Measurements from ENCODE around the gene RSBN1.

The RSBN1 gene

DNA sequence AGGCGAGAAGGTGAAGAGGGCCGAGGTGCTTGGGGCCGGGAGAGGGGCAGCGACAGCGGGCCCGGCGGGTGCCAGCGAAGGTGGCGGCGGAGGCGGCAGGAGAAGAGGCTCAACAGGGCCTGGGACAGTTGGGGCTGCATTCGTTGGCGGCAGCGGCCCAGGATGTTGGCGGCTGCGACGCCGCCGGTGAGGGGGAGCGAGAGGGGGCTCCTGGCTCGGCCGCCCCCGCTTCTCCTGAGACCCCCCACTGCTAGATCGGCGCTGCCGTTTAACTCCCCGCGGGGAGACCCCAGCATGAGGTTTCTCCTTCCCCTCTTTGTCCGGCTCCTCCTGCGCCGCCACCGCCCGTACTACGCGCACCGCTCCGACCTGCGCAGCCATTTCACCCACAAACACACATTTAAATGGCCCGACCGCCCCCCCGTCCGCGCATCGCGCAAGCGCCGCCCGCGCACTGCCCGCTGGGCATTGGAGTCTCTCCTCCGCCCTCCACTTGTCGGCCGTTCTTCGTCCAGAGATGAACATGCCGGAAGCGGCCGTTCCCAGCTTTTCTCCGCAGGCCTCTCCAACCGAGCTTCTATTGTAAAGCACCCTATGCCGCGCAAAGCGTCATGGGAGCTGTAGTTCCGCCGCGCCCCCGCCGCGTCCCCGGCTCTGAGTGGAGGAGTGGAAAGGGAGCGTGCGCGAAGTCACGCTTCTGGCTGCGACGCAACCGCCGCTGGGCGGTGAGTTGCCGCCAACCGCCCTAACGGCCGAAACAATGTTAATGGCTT is at the start of gene RSBN1 (continued):
- TF ChIP-seq, protein P1, sequence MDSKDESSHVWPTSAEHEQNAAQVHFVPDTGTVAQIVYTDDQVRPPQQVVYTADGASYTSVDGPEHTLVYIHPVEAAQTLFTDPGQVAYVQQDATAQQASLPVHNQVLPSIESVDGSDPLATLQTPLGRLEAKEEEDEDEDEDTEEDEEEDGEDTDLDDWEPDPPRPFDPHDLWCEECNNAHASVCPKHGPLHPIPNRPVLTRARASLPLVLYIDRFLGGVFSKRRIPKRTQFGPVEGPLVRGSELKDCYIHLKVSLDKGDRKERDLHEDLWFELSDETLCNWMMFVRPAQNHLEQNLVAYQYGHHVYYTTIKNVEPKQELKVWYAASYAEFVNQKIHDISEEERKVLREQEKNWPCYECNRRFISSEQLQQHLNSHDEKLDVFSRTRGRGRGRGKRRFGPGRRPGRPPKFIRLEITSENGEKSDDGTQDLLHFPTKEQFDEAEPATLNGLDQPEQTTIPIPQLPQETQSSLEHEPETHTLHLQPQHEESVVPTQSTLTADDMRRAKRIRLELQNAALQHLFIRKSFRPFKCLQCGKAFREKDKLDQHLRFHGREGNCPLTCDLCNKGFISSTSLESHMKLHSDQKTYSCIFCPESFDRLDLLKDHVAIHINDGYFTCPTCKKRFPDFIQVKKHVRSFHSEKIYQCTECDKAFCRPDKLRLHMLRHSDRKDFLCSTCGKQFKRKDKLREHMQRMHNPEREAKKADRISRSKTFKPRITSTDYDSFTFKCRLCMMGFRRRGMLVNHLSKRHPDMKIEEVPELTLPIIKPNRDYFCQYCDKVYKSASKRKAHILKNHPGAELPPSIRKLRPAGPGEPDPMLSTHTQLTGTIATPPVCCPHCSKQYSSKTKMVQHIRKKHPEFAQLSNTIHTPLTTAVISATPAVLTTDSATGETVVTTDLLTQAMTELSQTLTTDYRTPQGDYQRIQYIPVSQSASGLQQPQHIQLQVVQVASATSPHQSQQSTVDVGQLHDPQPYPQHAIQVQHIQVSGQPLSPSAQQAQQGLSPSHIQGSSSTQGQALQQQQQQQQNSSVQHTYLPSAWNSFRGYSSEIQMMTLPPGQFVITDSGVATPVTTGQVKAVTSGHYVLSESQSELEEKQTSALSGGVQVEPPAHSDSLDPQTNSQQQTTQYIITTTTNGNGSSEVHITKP (tag by site-specific recombination; IDR thresholded peaks at IDR 0.05): peak; percentile 88
- TF ChIP-seq GLIS1 (tag by site-specific recombination; IDR thresholded peaks at IDR 0.05): peak; percentile 9; the same call in 1 of the 2 replicates
- TF ChIP-seq ZSCAN30 (tag by site-specific recombination; IDR thresholded peaks at IDR 0.05): peak; percentile 41
- TF ChIP-seq ZNF549 (tag by site-specific recombination; IDR thresholded peaks at IDR 0.05): no peak
- TF ChIP-seq, protein P2, sequence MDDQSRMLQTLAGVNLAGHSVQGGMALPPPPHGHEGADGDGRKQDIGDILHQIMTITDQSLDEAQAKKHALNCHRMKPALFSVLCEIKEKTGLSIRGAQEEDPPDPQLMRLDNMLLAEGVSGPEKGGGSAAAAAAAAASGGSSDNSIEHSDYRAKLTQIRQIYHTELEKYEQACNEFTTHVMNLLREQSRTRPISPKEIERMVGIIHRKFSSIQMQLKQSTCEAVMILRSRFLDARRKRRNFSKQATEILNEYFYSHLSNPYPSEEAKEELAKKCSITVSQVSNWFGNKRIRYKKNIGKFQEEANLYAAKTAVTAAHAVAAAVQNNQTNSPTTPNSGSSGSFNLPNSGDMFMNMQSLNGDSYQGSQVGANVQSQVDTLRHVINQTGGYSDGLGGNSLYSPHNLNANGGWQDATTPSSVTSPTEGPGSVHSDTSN (CRISPR knock-in tag; IDR thresholded peaks at IDR 0.05): no peak
- TF ChIP-seq, protein P3, sequence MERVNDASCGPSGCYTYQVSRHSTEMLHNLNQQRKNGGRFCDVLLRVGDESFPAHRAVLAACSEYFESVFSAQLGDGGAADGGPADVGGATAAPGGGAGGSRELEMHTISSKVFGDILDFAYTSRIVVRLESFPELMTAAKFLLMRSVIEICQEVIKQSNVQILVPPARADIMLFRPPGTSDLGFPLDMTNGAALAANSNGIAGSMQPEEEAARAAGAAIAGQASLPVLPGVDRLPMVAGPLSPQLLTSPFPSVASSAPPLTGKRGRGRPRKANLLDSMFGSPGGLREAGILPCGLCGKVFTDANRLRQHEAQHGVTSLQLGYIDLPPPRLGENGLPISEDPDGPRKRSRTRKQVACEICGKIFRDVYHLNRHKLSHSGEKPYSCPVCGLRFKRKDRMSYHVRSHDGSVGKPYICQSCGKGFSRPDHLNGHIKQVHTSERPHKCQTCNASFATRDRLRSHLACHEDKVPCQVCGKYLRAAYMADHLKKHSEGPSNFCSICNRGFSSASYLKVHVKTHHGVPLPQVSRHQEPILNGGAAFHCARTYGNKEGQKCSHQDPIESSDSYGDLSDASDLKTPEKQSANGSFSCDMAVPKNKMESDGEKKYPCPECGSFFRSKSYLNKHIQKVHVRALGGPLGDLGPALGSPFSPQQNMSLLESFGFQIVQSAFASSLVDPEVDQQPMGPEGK (tag by site-specific recombination; IDR thresholded peaks at IDR 0.05): peak; percentile 98
- TF ChIP-seq ZNF211 (tag by site-specific recombination; IDR thresholded peaks at IDR 0.05; ENCODE audit: low read depth): no peak
- TF ChIP-seq ZNF169 (tag by site-specific recombination; IDR thresholded peaks at IDR 0.05): no peak
- TF ChIP-seq ZNF558 (tag by site-specific recombination; IDR thresholded peaks at IDR 0.05): no peak
- no peak for TF ChIP-seq MEIS1 (CRISPR knock-in tag; IDR thresholded peaks at IDR 0.05; ENCODE audit: borderline replicate concordance)
- no peak for TF ChIP-seq ZNF274 (IDR thresholded peaks at IDR 0.05; ENCODE audit: low read length)
- TF ChIP-seq ZNF274 (tag by site-specific recombination; IDR thresholded peaks at IDR 0.05; ENCODE audit: borderline replicate concordance): no peak
- no peak for TF ChIP-seq ZNF311 (tag by site-specific recombination; IDR thresholded peaks at IDR 0.05; ENCODE audit: borderline replicate concordance)
- TF ChIP-seq FEZF1 (tag by site-specific recombination; IDR thresholded peaks at IDR 0.05): no peak
- no peak for TF ChIP-seq ZNF791 (tag by site-specific recombination; IDR thresholded peaks at IDR 0.05)
- TF ChIP-seq, protein P4, sequence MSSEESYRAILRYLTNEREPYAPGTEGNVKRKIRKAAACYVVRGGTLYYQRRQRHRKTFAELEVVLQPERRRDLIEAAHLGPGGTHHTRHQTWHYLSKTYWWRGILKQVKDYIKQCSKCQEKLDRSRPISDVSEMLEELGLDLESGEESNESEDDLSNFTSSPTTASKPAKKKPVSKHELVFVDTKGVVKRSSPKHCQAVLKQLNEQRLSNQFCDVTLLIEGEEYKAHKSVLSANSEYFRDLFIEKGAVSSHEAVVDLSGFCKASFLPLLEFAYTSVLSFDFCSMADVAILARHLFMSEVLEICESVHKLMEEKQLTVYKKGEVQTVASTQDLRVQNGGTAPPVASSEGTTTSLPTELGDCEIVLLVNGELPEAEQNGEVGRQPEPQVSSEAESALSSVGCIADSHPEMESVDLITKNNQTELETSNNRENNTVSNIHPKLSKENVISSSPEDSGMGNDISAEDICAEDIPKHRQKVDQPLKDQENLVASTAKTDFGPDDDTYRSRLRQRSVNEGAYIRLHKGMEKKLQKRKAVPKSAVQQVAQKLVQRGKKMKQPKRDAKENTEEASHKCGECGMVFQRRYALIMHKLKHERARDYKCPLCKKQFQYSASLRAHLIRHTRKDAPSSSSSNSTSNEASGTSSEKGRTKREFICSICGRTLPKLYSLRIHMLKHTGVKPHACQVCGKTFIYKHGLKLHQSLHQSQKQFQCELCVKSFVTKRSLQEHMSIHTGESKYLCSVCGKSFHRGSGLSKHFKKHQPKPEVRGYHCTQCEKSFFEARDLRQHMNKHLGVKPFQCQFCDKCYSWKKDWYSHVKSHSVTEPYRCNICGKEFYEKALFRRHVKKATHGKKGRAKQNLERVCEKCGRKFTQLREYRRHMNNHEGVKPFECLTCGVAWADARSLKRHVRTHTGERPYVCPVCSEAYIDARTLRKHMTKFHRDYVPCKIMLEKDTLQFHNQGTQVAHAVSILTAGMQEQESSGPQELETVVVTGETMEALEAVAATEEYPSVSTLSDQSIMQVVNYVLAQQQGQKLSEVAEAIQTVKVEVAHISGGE (tag by site-specific recombination; conservative IDR thresholded peaks at IDR 0.05; ENCODE audit: low read depth): peak; percentile 98
- TF ChIP-seq, protein P5, sequence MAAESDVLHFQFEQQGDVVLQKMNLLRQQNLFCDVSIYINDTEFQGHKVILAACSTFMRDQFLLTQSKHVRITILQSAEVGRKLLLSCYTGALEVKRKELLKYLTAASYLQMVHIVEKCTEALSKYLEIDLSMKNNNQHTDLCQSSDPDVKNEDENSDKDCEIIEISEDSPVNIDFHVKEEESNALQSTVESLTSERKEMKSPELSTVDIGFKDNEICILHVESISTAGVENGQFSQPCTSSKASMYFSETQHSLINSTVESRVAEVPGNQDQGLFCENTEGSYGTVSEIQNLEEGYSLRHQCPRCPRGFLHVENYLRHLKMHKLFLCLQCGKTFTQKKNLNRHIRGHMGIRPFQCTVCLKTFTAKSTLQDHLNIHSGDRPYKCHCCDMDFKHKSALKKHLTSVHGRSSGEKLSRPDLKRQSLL (tag by site-specific recombination; IDR thresholded peaks at IDR 0.05): no peak
- no peak for TF ChIP-seq GLI2 (tag by site-specific recombination; IDR thresholded peaks at IDR 0.05; ENCODE audit: borderline replicate concordance, low read depth)
- TF ChIP-seq ZNF248 (tag by site-specific recombination; IDR thresholded peaks at IDR 0.05): no peak
- TF ChIP-seq ZNF843 (tag by site-specific recombination; IDR thresholded peaks at IDR 0.05): no peak; the same call in none of the 2 replicates
- peak; percentile 98 for TF ChIP-seq KLF10 (tag by site-specific recombination; IDR thresholded peaks at IDR 0.05)
- TF ChIP-seq KLF1 (tag by site-specific recombination; IDR thresholded peaks at IDR 0.05): peak; percentile 57; the same call in 1 of the 2 replicates
- TF ChIP-seq GLI4 (tag by site-specific recombination; IDR thresholded peaks at IDR 0.05): peak; percentile 82; the same call in 1 of the 2 replicates
- peak; percentile 96 for TF ChIP-seq IKZF3 (tag by site-specific recombination; IDR thresholded peaks at IDR 0.05)
- no peak for TF ChIP-seq ZNF138 (tag by site-specific recombination; IDR thresholded peaks at IDR 0.05; ENCODE audit: borderline replicate concordance)
- TF ChIP-seq, protein P6, sequence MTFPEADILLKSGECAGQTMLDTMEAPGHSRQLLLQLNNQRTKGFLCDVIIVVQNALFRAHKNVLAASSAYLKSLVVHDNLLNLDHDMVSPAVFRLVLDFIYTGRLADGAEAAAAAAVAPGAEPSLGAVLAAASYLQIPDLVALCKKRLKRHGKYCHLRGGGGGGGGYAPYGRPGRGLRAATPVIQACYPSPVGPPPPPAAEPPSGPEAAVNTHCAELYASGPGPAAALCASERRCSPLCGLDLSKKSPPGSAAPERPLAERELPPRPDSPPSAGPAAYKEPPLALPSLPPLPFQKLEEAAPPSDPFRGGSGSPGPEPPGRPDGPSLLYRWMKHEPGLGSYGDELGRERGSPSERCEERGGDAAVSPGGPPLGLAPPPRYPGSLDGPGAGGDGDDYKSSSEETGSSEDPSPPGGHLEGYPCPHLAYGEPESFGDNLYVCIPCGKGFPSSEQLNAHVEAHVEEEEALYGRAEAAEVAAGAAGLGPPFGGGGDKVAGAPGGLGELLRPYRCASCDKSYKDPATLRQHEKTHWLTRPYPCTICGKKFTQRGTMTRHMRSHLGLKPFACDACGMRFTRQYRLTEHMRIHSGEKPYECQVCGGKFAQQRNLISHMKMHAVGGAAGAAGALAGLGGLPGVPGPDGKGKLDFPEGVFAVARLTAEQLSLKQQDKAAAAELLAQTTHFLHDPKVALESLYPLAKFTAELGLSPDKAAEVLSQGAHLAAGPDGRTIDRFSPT (tag by site-specific recombination; IDR thresholded peaks at IDR 0.05): 0 out of 2 replicates have a peak, but pooled peaks have one; percentile 28

Data from HEK293 (cell line).